Measurements from ENCODE around the gene MT2A.
"Not testable (repeated sequence)": the region's sequence is repeated elsewhere in the genome, so short reads cannot be mapped to it uniquely, and the experiment has no call there.

MT2A gene

GRCh38 chr16:56621665-56622445, 13.5 kb downstream of the MT2A start:
- DNase-seq (ENCODE audit: low spot score) = not testable (repeated sequence)

- DNase-seq (ENCODE audit: low spot score) = not testable (repeated sequence)
Observed at GRCh38 chr16:56623184-56623583, 14.8 kb downstream of the MT2A start.

- no peak for DNase-seq (ENCODE audit: low spot score)
Observed at GRCh38 chr16:56623637-56624036, 15.3 kb downstream of the MT2A start.

- peak; percentile 67 for DNase-seq (ENCODE audit: low spot score)
Observed at GRCh38 chr16:56625140-56625942, 17.0 kb downstream of the MT2A start, which contains the start of gene MT1E. Gene MT1E, plus strand, starts transcription at chr16:56625781. Its CDS starts 71 bp downstream, at chr16:56625852.

GRCh38 chr16:56625943-56626654, 17.7 kb downstream of the MT2A start:
- no peak for DNase-seq (ENCODE audit: low spot score)

GRCh38 chr16:56626685-56627084, 18.3 kb downstream of the MT2A start:
- DNase-seq (ENCODE audit: low spot score) = no peak

GRCh38 chr16:56628486-56629350, 20.3 kb downstream of the MT2A start:
- no peak for DNase-seq (ENCODE audit: low spot score)

- no peak for DNase-seq (ENCODE audit: low spot score)
Observed at GRCh38 chr16:56629531-56629930, 21.1 kb downstream of the MT2A start.

- no peak for DNase-seq (ENCODE audit: low spot score)
Observed at GRCh38 chr16:56630134-56630533, 21.8 kb downstream of the MT2A start.

GRCh38 chr16:56631197-56631596, 22.8 kb downstream of the MT2A start:
- no peak for DNase-seq (ENCODE audit: low spot score)

- no peak for DNase-seq (ENCODE audit: low spot score)
Observed at GRCh38 chr16:56631832-56632155, 23.4 kb downstream of the MT2A start.

- peak; percentile 48 for DNase-seq (ENCODE audit: low spot score)
Observed at GRCh38 chr16:56632156-56632847, 23.9 kb downstream of the MT2A start, which contains the start of gene MT1M. Gene MT1M, plus strand, starts transcription at chr16:56632659. Its CDS starts 73 bp downstream, at chr16:56632732.

- no peak for DNase-seq (ENCODE audit: low spot score)
Observed at GRCh38 chr16:56632848-56633365, 24.5 kb downstream of the MT2A start.

- DNase-seq (ENCODE audit: low spot score) = no peak
Observed at GRCh38 chr16:56633535-56633934, 25.2 kb downstream of the MT2A start.

- DNase-seq (ENCODE audit: low spot score) = no peak
Observed at GRCh38 chr16:56634715-56635440, 26.5 kb downstream of the MT2A start.

GRCh38 chr16:56635441-56635967, 27.1 kb downstream of the MT2A start:
- DNase-seq (ENCODE audit: low spot score) = no peak

GRCh38 chr16:56636616-56637413, 28.4 kb downstream of the MT2A start:
- DNase-seq (ENCODE audit: low spot score) = no peak

GRCh38 chr16:56637814-56638750, 29.7 kb downstream of the MT2A start, which contains the start of gene MT1A:
Gene MT1A, plus strand, starts transcription at chr16:56638666. Its CDS starts 73 bp downstream, at chr16:56638739.
- peak; percentile 77 for DNase-seq (ENCODE audit: low spot score)
